ENCODE measurements around the gene NOS3. TPM values are rescaled to one million over a fixed set of nuclear protein-coding genes. Genes with fewer than 3 reads are reported as not detected.

The NOS3 gene
- total and polyA plus RNA-seq, 9 of the 15 experiments (the other 6 are each of a cell fraction or from before 2014, with no cell fraction given), result 1.1 to 121 (median 23.6) TPM

DNA sequence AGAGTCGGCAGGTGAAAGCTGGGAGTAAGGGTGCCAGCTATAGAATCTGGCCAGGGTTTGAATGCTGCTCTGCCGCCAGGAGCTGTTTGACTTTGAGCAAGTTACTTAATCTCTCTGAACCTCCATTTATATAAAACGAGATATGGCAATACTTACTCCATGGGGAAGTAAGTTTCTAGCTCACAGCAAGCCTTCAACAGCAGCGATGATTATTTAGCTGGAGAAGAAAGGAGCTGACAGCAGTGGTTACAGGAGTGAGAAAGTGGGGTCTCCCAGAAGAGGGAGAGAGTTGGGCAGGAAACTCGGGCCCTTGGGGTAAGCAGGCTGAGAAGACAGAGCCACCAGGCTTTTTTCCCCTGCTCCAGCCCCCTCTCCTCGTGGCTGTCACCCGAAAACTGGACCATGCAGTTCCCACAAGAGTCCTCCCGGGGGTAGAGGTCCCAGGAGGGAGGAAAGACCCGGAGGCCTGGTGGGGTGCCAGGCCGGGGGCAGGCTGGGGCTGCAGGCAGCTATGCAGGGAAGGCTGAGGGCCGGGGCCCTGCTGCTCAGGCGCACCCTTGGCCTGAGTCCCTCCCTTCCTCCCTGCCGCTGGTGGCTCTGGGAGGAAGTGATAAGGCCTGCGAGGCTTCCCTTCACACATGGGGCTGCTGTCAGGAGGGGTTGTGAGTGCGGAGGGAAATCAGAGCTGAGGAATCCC is 3.5 kb downstream of the NOS3 start (continued):
- TF ChIP-seq RFX1 (IDR thresholded peaks at IDR 0.05), result no peak
- no peak for TF ChIP-seq ZNF778 (CRISPR knock-in tag; IDR thresholded peaks at IDR 0.05)
- peak; percentile 91 for TF ChIP-seq ELF2 (CRISPR knock-in tag; IDR thresholded peaks at IDR 0.05)
- peak; percentile 21; the same call in 1 of the 2 replicates for TF ChIP-seq TAF7 (tag; IDR thresholded peaks at IDR 0.05)
- 0 out of 2 replicates have a peak, but pooled peaks have one; percentile 20 for TF ChIP-seq ZNF212 (CRISPR knock-in tag; IDR thresholded peaks at IDR 0.05)
- peak; percentile 43 for TF ChIP-seq PYGO2 (tag; IDR thresholded peaks at IDR 0.05)
- TF ChIP-seq ZNF282 (CRISPR knock-in tag; IDR thresholded peaks at IDR 0.05), result no peak
- TF ChIP-seq, protein P1, sequence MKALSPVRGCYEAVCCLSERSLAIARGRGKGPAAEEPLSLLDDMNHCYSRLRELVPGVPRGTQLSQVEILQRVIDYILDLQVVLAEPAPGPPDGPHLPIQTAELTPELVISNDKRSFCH (CRISPR knock-in tag; IDR thresholded peaks at IDR 0.05), result no peak
- TF ChIP-seq, protein P1 (tag; IDR thresholded peaks at IDR 0.05), result peak; percentile 51; the same call in 1 of the 2 replicates
- TF ChIP-seq, protein P2, sequence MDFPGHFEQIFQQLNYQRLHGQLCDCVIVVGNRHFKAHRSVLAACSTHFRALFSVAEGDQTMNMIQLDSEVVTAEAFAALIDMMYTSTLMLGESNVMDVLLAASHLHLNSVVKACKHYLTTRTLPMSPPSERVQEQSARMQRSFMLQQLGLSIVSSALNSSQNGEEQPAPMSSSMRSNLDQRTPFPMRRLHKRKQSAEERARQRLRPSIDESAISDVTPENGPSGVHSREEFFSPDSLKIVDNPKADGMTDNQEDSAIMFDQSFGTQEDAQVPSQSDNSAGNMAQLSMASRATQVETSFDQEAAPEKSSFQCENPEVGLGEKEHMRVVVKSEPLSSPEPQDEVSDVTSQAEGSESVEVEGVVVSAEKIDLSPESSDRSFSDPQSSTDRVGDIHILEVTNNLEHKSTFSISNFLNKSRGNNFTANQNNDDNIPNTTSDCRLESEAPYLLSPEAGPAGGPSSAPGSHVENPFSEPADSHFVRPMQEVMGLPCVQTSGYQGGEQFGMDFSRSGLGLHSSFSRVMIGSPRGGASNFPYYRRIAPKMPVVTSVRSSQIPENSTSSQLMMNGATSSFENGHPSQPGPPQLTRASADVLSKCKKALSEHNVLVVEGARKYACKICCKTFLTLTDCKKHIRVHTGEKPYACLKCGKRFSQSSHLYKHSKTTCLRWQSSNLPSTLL (IDR thresholded peaks at IDR 0.05), result peak; percentile 35; the same call in 1 of the 2 replicates
- peak; percentile 98 for TF ChIP-seq L3MBTL2 (IDR thresholded peaks at IDR 0.05)
- TF ChIP-seq, protein P3, sequence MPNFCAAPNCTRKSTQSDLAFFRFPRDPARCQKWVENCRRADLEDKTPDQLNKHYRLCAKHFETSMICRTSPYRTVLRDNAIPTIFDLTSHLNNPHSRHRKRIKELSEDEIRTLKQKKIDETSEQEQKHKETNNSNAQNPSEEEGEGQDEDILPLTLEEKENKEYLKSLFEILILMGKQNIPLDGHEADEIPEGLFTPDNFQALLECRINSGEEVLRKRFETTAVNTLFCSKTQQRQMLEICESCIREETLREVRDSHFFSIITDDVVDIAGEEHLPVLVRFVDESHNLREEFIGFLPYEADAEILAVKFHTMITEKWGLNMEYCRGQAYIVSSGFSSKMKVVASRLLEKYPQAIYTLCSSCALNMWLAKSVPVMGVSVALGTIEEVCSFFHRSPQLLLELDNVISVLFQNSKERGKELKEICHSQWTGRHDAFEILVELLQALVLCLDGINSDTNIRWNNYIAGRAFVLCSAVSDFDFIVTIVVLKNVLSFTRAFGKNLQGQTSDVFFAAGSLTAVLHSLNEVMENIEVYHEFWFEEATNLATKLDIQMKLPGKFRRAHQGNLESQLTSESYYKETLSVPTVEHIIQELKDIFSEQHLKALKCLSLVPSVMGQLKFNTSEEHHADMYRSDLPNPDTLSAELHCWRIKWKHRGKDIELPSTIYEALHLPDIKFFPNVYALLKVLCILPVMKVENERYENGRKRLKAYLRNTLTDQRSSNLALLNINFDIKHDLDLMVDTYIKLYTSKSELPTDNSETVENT (CRISPR knock-in tag; IDR thresholded peaks at IDR 0.05), result no peak
- TF ChIP-seq FIP1L1 (IDR thresholded peaks at IDR 0.05; ENCODE audit: low read depth, low read length, poor library complexity, severe bottlenecking), result no peak
- TF ChIP-seq, protein P4, sequence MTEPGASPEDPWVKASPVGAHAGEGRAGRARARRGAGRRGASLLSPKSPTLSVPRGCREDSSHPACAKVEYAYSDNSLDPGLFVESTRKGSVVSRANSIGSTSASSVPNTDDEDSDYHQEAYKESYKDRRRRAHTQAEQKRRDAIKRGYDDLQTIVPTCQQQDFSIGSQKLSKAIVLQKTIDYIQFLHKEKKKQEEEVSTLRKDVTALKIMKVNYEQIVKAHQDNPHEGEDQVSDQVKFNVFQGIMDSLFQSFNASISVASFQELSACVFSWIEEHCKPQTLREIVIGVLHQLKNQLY (CRISPR knock-in tag; conservative IDR thresholded peaks at IDR 0.05), result no peak
- TF ChIP-seq CBFA2T3 (IDR thresholded peaks at IDR 0.05), result peak; percentile 98
- peak; percentile 96 for TF ChIP-seq CXXC5 (CRISPR knock-in tag; IDR thresholded peaks at IDR 0.05)
- TF ChIP-seq, protein P5, sequence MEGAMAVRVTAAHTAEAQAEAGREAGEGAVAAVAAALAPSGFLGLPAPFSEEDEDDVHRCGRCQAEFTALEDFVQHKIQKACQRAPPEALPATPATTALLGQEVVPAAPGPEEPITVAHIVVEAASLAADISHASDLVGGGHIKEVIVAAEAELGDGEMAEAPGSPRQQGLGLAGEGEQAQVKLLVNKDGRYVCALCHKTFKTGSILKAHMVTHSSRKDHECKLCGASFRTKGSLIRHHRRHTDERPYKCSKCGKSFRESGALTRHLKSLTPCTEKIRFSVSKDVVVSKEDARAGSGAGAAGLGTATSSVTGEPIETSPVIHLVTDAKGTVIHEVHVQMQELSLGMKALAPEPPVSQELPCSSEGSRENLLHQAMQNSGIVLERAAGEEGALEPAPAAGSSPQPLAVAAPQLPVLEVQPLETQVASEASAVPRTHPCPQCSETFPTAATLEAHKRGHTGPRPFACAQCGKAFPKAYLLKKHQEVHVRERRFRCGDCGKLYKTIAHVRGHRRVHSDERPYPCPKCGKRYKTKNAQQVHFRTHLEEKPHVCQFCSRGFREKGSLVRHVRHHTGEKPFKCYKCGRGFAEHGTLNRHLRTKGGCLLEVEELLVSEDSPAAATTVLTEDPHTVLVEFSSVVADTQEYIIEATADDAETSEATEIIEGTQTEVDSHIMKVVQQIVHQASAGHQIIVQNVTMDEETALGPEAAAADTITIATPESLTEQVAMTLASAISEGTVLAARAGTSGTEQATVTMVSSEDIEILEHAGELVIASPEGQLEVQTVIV (CRISPR knock-in tag; IDR thresholded peaks at IDR 0.05; ENCODE audit: borderline replicate concordance), result peak; percentile 76; the same call in 1 of the 2 replicates
- TF ChIP-seq ZNF274 (IDR thresholded peaks at IDR 0.05; ENCODE audit: borderline replicate concordance, low read depth, low read length), result no peak; the same call in 1 of the 2 replicates

Measured in K562 (cell line).